Measurements from ENCODE around the gene TENM3. TPM values are rescaled to one million over a fixed set of nuclear protein-coding genes. Genes with fewer than 3 reads are reported as not detected.

TENM3 gene
- total RNA-seq, 1 donor from 2014 or later, result not detected

DNA sequence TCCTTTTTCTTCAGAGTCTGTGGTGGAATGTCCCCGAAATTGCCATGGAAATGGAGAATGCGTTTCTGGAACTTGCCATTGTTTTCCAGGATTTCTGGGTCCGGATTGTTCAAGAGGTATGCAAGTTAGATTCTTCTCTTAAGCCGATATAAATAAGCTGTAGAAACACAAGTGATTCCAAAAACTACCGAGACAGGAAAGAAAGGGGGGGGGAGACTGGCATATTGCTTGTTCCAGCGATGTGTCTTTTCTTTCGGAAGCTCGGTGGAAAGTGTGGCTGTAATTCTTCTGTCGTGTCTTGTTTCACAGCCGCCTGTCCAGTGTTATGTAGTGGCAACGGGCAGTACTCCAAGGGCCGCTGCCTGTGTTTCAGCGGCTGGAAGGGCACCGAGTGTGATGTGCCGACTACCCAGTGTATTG is 437.0 kb downstream of the TENM3 start:
- H3K9me3 Mint-ChIP-seq, result no peaks in the 10 kb centered on the region
- ChIA-PET POLR2A (no interaction called here), CTCF (no interaction called here)
- TF ChIP-seq, protein P1, sequence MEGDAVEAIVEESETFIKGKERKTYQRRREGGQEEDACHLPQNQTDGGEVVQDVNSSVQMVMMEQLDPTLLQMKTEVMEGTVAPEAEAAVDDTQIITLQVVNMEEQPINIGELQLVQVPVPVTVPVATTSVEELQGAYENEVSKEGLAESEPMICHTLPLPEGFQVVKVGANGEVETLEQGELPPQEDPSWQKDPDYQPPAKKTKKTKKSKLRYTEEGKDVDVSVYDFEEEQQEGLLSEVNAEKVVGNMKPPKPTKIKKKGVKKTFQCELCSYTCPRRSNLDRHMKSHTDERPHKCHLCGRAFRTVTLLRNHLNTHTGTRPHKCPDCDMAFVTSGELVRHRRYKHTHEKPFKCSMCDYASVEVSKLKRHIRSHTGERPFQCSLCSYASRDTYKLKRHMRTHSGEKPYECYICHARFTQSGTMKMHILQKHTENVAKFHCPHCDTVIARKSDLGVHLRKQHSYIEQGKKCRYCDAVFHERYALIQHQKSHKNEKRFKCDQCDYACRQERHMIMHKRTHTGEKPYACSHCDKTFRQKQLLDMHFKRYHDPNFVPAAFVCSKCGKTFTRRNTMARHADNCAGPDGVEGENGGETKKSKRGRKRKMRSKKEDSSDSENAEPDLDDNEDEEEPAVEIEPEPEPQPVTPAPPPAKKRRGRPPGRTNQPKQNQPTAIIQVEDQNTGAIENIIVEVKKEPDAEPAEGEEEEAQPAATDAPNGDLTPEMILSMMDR (IDR thresholded peaks at IDR 0.05), result no peak
- H3K27me3 Mint-ChIP-seq, result peaks cover 3% of the 10 kb centered on the region
- no peak overlapping the region for H3K4me3 Mint-ChIP-seq
- DNase-seq (no peak), ATAC-seq (ENCODE audit: low read depth) (no peak)
- no peak overlapping the region for H3K27ac Mint-ChIP-seq
- intact Hi-C loops (cut with micrococcal nuclease), result no loop called here
- no peaks in the 10 kb centered on the region for H3K36me3 Mint-ChIP-seq (ENCODE audit: low read depth)
- H3K4me1 Mint-ChIP-seq, result no peaks in the 10 kb centered on the region

DNA sequence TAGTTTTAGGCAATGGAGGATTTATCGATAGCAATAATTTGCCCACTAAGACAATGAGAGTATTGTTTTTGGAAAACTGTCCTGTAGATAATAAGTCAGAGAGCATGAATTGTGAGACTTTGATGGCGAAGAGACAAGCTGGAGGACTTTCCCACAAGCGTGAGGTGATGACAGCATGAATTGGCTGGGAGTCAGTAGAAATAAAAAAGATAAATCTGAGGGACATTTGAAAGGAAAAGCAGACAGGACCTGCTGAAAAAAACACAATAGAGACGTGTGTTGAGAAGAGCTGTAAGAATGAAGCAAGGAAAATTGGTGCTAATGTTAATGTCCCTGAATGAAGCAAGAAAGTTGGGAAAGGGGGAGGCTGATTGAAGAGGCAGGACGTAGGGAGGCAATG is 440.5 kb downstream of the TENM3 start:
- no peaks in the 10 kb centered on the region for H3K36me3 Mint-ChIP-seq (ENCODE audit: low read depth)
- TF ChIP-seq, protein P1 (IDR thresholded peaks at IDR 0.05), result no peak
- ChIA-PET POLR2A (no interaction called here), CTCF (no interaction called here)
- intact Hi-C loops (cut with micrococcal nuclease), result no loop called here
- no peak overlapping the region for H3K4me3 Mint-ChIP-seq
- H3K4me1 Mint-ChIP-seq, result no peaks in the 10 kb centered on the region
- ATAC-seq (ENCODE audit: low read depth) (no peak), DNase-seq (no peak)
- H3K9me3 Mint-ChIP-seq, result no peaks in the 10 kb centered on the region
- peaks cover 1% of the 10 kb centered on the region for H3K27me3 Mint-ChIP-seq
- H3K27ac Mint-ChIP-seq, result no peak overlapping the region

DNA sequence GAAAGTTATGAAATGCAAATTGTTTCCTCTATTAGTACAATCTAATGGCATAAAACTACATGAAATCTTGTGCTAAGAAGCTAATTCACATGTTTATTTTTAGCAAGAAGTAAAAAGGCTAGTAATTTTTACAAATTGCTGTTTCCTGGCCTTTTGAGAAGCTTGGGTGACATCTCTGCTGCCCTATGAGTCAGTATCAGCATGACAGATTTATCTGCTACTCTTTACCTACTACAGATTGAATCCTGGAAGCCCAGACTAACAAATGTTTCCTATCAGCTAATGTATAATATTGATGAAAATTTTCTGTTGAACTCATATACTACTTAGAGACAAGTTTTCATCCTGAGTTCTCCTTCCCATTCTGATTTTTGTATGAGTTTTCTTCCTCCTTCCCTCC is 441.6 kb downstream of the TENM3 start:
- Mint-ChIP-seq H3K27me3 (peaks cover 1% of the 10 kb centered on the region), H3K4me3 (no peak overlapping the region), H3K27ac (no peak overlapping the region), H3K4me1 (no peaks in the 10 kb centered on the region), H3K9me3 (no peaks in the 10 kb centered on the region), H3K36me3 (ENCODE audit: low read depth) (no peaks in the 10 kb centered on the region)
- TF ChIP-seq, protein P1 (IDR thresholded peaks at IDR 0.05), result no peak
- CTCF ChIA-PET, result no interaction called here
- DNase-seq (no peak), ATAC-seq (ENCODE audit: low read depth) (no peak)
- POLR2A ChIA-PET, result no interaction called here
- intact Hi-C loops (cut with micrococcal nuclease), result no loop called here

DNA sequence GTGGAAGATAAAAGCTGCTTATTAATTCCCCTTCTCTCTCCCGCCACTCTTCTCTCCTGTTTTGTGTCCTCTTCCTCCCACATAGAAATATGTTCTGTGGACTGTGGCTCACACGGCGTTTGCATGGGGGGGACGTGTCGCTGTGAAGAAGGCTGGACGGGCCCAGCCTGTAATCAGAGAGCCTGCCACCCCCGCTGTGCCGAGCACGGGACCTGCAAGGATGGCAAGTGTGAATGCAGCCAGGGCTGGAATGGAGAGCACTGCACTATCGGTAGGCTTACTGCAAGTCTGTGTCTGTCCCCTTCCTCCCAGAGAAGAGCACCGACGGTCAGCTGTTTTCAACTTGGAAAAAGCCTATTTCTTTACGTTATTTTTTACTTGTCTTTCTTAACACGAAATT is 444.9 kb downstream of the TENM3 start:
- Mint-ChIP-seq H3K27ac (no peak overlapping the region), H3K9me3 (no peaks in the 10 kb centered on the region), H3K27me3 (peaks cover 1% of the 10 kb centered on the region), H3K4me3 (no peak overlapping the region), H3K36me3 (ENCODE audit: low read depth) (no peaks in the 10 kb centered on the region), H3K4me1 (no peaks in the 10 kb centered on the region)
- ChIA-PET CTCF (no interaction called here), POLR2A (no interaction called here)
- no peak for ATAC-seq (ENCODE audit: low read depth)
- no peak for DNase-seq
- TF ChIP-seq, protein P1 (IDR thresholded peaks at IDR 0.05), result no peak
- intact Hi-C loops (cut with micrococcal nuclease), result no loop called here

DNA sequence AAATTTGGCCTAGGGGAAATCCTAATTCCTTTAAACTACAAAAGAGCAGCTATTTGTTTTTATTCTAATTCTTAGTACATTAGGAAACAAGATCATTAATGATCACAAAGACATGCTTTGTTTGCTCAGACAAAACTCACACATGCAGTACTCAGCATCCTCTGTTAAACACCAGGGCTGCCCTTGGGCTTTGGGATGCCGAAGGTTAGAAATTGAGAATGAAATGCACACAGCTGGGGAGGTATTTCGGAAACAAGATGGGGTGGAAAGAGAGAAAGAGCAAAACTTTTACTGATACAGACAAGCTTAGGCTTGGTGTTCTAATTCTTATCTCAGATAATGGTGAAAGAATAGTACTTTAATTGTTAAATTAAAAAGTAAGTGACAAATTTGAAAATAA is 451.3 kb downstream of the TENM3 start:
- no peaks in the 10 kb centered on the region for H3K36me3 Mint-ChIP-seq (ENCODE audit: low read depth)
- H3K9me3 Mint-ChIP-seq, result no peaks in the 10 kb centered on the region
- H3K4me3 Mint-ChIP-seq, result no peak overlapping the region
- POLR2A ChIA-PET, result no interaction called here
- no peaks in the 10 kb centered on the region for H3K4me1 Mint-ChIP-seq
- TF ChIP-seq, protein P1 (IDR thresholded peaks at IDR 0.05), result no peak
- no peak overlapping the region for H3K27ac Mint-ChIP-seq
- intact Hi-C loops (cut with micrococcal nuclease), result no loop called here
- CTCF ChIA-PET, result no interaction called here
- H3K27me3 Mint-ChIP-seq, result peaks cover 3% of the 10 kb centered on the region
- no peak for ATAC-seq (ENCODE audit: low read depth)
- no peak for DNase-seq
